Activated naive CD4-positive, alpha-beta T cell treated with anti-CD3 and anti-CD28 coated beads, Interleukin-2, amount 50 U/mL, for 72 hours (primary cell): ENCODE data around the gene RAB8B. TPM values are rescaled to one million over a fixed set of nuclear protein-coding genes. Genes with fewer than 3 reads are reported as not detected.
"Not testable (repeated sequence)": the region's sequence is repeated elsewhere in the genome, so short reads cannot be mapped to it uniquely, and the experiment has no call there.

Experiments
- ATAC-seq, 2 donors: fragments of 150-1000 bp; cut with Tn5 transposase; 2 replicates each; pipeline ENCODE4 v1.10.0; 2021; ENCODE audit warnings: mild to moderate bottlenecking in 2 of 2, moderate library complexity in 2 of 2
- DNase-seq, 2 donors: peaks; one replicate each; pipeline ENCODE4 v3.0.0; 2021 to 2022; ENCODE audit warnings: low spot score in 2 of 2
- H3K27ac Mint-ChIP-seq, 2 donors: one replicate each; pipeline ENCODE4 v1.8.0; 2022; ENCODE audit warnings: mild to moderate bottlenecking in 2 of 2, mixed read lengths in 2 of 2
- H3K36me3 Mint-ChIP-seq, 2 donors: one replicate each; pipeline ENCODE4 v1.8.0; 2022; ENCODE audit warnings: mixed read lengths in 2 of 2
- H3K9me3 Mint-ChIP-seq, 2 donors: one replicate each; pipeline ENCODE4 v1.8.0; 2022; ENCODE audit warnings: mixed read lengths in 2 of 2
- total RNA-seq, 2 donors: library from RNA; stranded (reverse); gene quantifications; one replicate each; pipeline ENCODE4 v1.2.3, GENCODE V29; 2022

Gene RAB8B
- total RNA-seq, 2 donors from 2014 or later: 106 to 157 TPM

DNA sequence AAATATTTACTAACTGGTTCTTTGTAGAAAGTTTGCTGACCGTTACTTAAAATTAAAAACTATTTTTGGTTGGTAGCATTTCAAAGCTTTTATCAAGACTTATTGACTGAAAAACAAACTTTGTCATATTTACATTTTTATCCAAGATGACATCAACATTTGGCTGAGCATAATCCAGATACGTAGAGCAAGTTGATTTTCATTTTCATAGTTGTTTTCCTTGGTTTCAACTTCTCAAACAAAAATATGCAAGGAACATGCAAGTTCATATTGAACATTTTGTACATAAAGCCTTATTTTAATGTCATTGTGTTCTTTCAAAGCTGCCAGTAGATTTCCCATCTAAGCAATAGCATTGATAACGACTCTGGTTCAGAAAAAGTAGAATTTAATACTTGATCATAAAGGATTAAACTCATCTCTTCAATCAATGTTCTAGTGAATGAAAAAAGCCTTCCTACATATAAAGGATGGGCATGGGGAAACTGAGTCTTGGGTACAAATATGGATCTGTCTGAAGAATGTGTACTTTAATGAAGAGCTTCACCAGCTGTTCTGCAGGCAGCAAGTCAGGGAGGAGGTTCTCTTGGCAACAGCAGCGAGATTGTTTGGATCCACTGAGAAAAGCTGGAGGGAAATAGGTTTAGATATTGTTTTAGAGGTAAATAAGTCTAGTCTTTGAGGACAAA lies 5.6 kb downstream of the RAB8B start:
- ATAC-seq (no peak), DNase-seq (no peak)
- Mint-ChIP-seq H3K9me3 (no peaks in the 10 kb centered on the region), H3K36me3 (peaks cover 18 to 25% of the 10 kb centered on the region in 2 donors), H3K27ac (peak overlapping the region; percentile 61 to 90)

DNA sequence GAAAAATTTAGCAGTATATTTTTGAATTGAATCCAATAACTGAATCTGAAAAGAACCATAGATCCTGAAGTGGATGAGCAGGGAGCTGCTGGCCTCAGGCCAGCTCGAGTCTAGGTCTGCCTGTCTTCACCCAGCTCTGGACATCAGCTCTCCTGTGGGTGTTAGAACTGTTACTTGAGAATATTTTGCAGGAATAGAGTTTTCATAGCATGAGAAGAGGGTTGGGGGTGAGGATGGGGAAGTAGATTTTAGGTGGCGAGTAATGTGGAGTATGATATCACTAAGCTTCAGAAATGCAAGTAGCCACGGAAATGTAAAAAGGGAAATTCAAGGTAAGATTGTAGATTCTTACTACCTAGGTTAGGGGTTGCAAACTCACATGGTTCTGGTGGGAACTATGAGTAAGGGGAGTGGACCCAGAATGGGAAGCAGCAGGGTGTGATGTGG lies 6.2 kb downstream of the RAB8B start:
- peaks cover 15 to 25% of the 10 kb centered on the region in 2 donors for H3K36me3 Mint-ChIP-seq
- ATAC-seq: no peak
- DNase-seq: no peak
- H3K9me3 Mint-ChIP-seq: no peaks in the 10 kb centered on the region
- H3K27ac Mint-ChIP-seq: peak overlapping the region; percentile 61 to 90

DNA sequence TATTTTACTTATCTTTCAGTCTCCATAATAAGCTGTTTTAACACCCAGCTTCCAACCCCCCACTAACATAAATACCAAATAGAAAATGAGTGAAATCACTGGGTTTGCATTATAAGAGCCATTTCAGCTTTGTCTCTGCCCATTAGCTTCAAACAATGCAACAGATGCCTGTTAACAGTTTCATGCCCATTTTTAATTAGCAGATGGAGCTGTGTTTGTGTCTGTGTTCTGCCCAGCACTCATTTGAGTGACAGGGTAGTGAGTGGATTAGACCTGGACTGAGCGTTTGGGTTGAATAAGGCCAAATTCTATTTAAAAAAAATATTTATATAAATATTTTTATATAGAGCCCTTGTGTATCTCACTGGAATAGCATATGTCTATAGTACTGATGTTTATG lies 7.4 kb downstream of the RAB8B start:
- Mint-ChIP-seq H3K27ac (peak overlapping the region in 1 of 2 donors; percentile 57), H3K9me3 (no peaks in the 10 kb centered on the region), H3K36me3 (peaks cover 15 to 31% of the 10 kb centered on the region in 2 donors)
- ATAC-seq (no peak), DNase-seq (no peak)

DNA sequence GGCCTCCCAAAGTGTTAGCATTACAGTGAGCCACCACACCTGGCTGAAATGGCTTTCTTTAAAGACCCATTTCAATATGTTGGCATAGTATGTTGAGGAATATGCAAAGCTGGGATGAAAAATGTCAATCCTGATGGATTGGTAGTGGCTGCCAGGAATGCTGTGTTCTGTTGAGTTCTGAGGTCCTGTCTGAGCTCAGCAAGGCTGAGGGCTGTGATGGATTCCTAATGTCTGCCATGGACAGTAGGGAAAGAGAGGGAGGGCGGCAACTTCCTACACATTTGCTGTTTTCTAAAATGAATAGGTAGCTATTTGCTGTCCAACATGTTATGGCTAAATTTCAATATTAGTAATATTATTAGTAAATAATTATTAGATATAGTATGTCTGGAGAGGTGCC lies 8.2 kb downstream of the RAB8B start:
- Mint-ChIP-seq H3K27ac (no peak overlapping the region), H3K36me3 (peaks cover 15 to 31% of the 10 kb centered on the region in 2 donors), H3K9me3 (no peaks in the 10 kb centered on the region)
- ATAC-seq (no peak), DNase-seq (no peak)

DNA sequence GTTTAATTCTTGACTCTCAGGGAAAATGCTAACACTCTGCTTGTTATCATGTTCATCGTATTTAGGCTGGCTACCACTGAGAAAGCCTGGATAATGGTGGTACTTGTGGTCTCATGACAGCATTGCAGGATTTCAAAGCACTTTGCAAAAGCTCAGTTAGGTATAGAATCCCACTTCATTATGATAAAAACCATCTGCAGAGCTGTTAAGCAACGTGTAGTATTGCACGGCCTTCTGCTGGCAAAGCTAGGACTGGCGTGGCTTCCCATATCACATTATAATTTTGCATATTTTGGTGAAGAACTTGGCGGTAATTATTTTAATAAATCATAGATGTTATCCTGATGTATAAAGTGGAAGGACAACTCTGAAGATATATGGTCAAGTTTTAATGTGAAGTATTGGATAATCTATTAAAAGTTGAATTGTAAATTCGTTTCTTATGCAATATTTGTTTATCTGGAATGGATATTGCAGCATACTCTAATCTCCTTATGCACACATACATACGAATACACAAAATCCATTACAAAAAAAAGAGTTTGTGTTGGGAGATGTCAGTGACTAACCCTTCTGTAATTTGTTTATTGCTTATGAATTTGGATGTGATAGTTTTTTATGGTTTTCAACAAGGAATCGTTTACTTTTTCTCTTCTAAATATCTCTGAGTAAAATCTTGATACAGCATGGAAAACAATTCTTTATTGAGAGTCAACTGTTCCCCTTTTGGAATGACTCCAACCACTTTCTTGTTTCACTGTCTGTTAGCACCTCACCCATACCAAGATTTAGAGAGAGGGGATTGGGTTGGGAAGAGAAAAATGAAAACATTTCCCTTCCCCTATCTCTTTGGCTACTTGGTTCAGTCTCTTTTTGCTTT lies 9.2 kb downstream of the RAB8B start:
- H3K36me3 Mint-ChIP-seq: peaks cover 15 to 31% of the 10 kb centered on the region in 2 donors
- peak; percentile 12 to 58 for ATAC-seq

DNA sequence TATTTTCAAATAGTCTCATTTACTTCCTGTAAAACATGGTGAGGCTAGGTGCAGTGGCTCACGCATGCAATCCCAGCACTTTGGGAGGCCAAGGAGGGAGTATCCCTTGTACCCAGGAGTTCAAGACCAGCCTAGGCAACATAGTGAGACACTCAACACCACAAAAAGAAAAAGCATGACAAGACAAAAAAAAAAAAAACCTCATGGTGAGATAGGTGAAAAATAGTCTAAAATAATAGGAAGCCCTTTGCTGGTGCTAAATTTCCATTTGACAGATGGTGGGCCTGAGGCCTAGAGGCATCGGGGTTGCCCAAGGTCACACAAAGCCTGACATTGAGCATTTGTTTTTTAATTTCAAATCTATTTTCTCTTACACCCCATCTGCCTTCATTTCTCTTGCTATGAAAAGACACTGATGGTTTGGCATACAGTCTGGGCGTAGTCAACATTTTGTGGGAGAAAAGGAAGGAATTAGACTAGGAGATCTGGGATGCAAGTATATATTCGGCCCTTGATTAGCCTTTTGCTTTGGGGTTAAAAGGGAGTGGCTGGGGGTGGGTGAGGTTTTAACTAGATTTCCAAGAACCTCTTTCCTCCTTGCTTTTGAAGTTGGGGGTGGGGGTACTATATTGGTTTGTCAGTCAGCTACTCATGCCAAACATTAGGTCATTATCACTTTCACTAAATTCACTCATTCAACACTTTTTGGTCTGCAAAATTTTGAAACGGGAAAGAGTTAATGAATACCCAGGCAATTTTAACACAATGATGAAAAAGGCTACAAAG lies 11.3 kb downstream of the RAB8B start:
- no peak for ATAC-seq
- Mint-ChIP-seq H3K27ac (peak overlapping the region; percentile 20 to 81), H3K9me3 (no peaks in the 10 kb centered on the region), H3K36me3 (peaks cover 15 to 24% of the 10 kb centered on the region in 2 donors)
- no peak for DNase-seq

More for the DNA sequence above, 9.2 kb downstream of the RAB8B start:
- Mint-ChIP-seq H3K27ac (peak overlapping the region in 1 of 2 donors; percentile 2), H3K9me3 (no peaks in the 10 kb centered on the region)
- no peak for DNase-seq

DNA sequence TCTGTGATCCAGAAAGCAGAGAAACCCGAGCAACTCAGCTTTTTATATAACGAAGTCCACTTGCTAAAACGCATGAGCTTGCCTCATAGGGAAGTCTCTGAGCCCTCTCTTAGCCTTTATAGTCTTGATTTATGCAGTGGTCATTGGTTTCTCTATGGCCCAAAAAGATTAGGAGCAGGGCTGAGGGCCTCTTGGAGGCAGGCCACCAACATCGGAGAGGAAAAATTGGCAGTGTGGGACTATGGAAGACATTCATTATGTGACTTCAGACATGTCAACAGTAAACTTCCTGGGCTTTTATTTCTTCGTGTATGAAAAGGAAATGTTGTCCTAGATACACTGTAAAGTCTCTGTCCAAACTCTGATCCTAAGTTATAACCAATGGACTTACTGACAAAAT lies 13.5 kb downstream of the RAB8B start:
- H3K36me3 Mint-ChIP-seq: peaks cover 16 to 35% of the 10 kb centered on the region in 2 donors
- H3K9me3 Mint-ChIP-seq: peaks cover 0 to 6% of the 10 kb centered on the region in 2 donors
- DNase-seq (no peak), ATAC-seq (no peak)
- peak overlapping the region in 1 of 2 donors; percentile 45 for H3K27ac Mint-ChIP-seq

DNA sequence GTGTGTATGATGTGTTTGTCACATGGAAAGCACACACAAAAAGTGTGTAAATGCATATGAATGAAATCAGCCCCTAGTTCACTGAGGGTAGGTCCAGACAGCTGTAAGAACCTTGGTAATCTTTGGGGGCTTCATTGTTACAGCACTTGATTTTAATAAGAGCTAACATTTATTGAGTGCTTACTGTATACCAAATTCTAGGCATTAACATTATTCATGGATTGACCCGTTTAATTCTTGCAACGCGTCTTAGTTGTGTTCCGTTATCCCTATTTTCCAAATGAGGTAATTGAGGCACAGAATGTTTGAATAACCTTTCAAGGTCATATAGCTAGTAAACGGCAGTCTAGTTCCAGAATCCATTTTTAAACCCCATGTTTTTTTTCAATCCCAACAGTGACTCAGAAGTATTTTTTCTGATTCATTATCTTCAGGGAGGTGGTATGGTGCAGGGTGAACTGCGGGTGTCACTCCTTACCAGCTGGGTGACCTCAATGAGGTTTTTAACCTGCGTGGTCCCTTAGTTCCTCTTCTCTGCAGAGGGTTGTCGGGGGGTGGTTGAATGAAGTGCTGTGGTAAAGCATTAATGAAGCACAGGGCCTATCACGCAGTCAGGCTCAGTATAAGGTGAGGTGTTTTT lies 14.2 kb downstream of the RAB8B start:
- peak in 1 of 2 donors; percentile 49 for DNase-seq
- Mint-ChIP-seq H3K36me3 (peaks cover 16 to 42% of the 10 kb centered on the region in 2 donors), H3K27ac (peak overlapping the region; percentile 7 to 16)

DNA sequence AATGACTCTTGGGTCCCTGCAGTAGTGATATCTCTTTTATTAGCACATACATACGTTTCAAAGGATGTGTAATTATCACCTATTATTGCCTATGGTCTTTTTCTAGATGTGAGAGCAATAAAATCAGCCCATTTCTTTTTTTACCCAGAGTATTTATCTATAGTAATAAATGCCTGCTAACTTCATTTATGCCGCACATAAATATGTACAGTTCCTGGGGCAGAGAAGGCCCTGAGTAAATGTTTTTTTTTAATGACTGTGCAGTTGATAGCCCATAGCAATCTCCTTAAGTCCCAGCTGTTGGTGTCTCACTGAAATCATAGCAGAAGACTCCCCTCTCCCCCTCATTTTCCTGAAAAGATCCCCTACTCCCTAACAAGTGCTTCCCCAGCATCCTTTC lies 16.7 kb downstream of the RAB8B start:
- H3K27ac Mint-ChIP-seq: peak overlapping the region; percentile 52 to 62
- no peak for ATAC-seq
- H3K9me3 Mint-ChIP-seq: peaks cover 0 to 6% of the 10 kb centered on the region in 2 donors
- DNase-seq: no peak
- peaks cover 9 to 36% of the 10 kb centered on the region in 2 donors for H3K36me3 Mint-ChIP-seq

More for the DNA sequence above, 14.2 kb downstream of the RAB8B start:
- peak; percentile 86 to 95 for ATAC-seq
- H3K9me3 Mint-ChIP-seq: peaks cover 0 to 6% of the 10 kb centered on the region in 2 donors

DNA sequence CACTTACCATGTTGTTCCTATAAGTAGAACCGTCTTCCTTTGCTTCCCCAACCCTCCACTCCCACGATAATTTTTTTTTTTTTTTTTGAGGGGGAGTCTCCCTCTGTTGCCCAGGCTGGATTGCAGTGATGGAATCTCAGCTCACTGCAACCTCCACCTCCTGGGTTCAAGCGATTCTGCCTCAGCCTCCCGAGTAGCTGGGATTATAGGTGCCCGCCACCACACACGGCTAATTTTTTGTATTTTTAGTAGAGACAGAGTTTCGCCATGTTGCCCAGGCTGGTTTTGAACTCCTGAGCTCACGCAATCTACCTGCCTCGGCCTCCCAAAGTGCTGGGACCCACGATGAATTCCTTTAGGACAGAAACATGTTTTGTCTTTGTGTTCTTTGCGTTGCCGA lies 19.4 kb downstream of the RAB8B start:
- H3K36me3 Mint-ChIP-seq: peaks cover 6 to 39% of the 10 kb centered on the region in 2 donors
- not testable (repeated sequence) for H3K9me3 Mint-ChIP-seq, ATAC-seq

DNA sequence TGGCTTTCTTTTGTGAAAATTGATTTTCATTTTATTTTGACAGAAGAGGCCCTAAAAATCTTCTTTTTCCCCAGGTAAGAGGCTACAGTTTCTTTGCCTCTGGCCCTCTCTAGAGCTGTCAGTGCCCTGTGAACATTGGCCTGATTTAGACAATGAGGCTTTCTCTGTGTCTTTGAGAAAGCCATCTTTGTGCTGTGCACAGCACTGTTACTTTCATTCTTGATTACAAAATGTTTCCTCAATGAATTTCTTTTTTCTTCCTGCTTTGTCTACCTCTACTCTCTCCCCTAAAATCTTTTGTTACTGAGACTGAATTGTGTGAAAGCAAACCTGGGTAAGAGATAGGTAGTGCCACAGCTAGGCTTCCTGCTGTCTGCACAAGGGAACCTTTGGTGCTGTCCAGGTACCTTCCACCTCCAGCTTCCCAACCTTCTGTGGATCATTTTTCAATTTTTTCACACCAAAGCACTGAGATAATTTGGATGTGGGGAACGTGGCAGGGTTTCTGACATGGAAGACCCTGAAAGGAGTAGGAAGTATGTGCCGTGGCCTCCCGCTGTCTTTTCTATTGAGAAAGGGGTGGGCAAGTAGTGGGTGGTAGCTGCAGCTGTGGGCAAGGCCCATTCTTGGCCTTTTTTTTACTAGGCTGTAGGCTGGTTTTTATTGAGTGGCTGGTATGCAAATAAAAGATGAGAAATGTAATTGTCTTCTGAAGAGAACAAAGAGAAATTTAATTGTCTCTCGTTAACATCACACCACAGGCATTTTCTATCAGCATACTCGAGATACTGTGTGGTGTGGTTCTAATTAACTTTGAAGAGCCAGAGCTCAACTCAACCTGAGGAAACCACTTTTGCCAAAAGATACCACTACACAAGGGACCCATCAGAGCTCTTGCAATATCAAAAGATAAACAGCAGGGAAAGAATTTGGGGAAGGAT lies 21.0 kb downstream of the RAB8B start:
- Mint-ChIP-seq H3K36me3 (peaks cover 6 to 50% of the 10 kb centered on the region in 2 donors), H3K9me3 (peaks cover 0 to 6% of the 10 kb centered on the region in 2 donors), H3K27ac (peak overlapping the region; percentile 94 to 98)
- ATAC-seq: peak; percentile 5 to 14
- no peak for DNase-seq

More for the DNA sequence above, 19.4 kb downstream of the RAB8B start:
- peak overlapping the region in 1 of 2 donors; percentile 78 for H3K27ac Mint-ChIP-seq
- not testable (repeated sequence) for DNase-seq

DNA sequence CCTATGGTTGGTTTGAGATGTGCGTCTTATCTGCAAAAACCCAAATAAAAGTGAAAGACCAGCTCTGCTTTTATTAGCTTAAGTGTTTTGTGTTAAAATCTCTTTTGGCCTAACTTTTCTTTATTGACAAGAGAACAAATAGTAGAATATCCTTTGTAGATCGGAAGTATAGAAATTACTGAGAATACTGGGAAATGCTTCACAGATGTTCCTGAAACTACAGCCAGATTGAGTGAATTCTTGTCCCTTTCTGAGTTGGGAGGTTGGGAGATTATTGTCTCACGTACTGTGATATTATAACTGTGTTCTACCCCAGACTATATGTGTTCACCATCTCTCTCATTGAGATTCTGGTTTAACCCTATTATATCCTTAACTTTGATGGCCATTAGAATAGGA lies 21.7 kb downstream of the RAB8B start:
- no peak for ATAC-seq
- DNase-seq: no peak
- Mint-ChIP-seq H3K27ac (peak overlapping the region; percentile 98 to 99), H3K9me3 (peaks cover 0 to 6% of the 10 kb centered on the region in 2 donors), H3K36me3 (peaks cover 6 to 53% of the 10 kb centered on the region in 2 donors)

DNA sequence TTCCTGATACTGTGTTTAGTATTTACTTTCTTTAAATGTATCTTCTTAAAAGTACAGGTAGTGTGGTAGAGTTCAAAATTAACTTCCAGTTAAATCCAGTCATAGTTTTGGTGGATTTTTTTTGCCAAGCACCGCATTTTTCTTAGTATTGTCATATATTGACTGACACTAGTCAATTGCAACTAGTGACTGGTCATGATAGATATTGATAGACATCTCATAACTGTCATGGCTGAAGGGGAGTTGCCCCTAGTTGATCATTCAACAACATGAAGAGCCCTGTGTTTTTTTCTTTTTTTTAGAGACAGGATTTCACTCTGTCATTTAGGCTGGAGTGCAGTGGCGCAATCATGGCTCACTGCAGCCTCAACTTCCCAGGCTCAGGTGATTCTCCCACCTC lies 22.1 kb downstream of the RAB8B start:
- peak overlapping the region; percentile 98 to 99 for H3K27ac Mint-ChIP-seq
- peaks cover 6 to 50% of the 10 kb centered on the region in 2 donors for H3K36me3 Mint-ChIP-seq
- DNase-seq (no peak), ATAC-seq (peak; percentile 43)
- H3K9me3 Mint-ChIP-seq: peaks cover 0 to 6% of the 10 kb centered on the region in 2 donors

DNA sequence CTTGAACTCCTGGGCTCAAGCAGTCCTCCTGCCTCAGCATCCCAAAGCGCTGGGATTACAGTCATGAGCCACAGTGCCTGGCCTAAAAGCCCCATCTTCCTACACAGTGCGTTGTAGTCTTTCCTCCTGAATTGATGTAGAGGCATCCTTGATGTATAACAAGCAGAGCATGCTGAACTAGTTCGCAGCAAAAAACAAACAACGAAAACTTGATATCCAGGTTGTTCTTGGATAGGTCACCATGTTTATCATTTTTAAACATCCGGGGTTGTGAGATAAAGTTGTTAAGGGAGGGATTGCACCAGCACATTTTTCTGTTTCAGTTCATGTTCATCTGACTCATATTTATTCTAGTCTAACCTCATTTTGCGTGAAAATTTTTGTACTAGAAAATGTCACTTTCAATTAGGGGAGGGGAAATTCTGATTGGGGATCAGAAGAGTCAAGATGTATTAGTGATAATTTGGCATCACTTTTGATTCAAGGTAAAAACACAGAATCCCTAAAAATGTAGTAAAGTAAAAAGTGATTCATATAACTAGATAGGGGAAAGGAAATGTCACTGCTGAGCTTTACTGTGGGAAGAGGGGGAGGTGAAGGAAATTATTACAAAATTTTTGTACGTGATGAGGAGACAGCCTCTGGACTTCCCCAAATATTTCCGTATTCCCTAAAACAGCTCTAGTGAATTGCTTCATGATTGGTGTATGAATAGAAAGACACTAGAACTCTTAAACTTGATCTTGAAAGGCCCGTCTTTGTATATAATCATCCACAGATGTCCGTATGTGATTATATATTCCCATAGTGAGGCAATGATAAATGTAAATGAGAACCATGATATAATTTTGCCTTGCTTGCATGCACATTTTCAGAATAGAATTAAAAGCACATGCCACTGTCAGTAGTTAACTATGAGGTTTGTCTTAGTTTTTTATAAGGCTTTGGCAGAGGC lies 22.9 kb downstream of the RAB8B start:
- Mint-ChIP-seq H3K9me3 (no peaks in the 10 kb centered on the region), H3K27ac (peak overlapping the region; percentile 98 to 99), H3K36me3 (peaks cover 0 to 43% of the 10 kb centered on the region in 2 donors)
- ATAC-seq (peak; percentile 70 to 73), DNase-seq (no peak)
